ENCODE measurements around the gene GP5.

Gene GP5

DNA sequence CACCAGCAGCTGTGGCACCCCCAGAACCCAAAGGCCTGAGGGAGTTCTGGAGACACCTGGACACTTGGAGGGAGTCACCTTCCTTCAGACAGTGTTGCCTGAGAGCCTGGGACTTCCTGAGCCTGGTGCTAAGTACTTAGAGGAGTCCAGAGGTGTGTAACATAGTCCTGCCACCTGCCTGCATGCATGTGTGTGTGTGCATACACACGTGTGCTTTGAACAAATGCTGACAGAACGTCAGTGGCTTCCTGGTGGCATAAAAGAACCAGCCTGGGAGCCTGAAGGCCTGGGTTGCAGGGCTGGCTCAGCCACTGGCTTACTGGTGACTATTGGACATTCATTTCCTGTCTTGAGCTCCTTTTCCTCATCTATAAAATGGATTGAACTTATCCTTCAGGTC, 44.8 kb downstream of the GP5 start:
- DNase-seq (ENCODE audit: low spot score): no peak
- TF ChIP-seq, protein P1, sequence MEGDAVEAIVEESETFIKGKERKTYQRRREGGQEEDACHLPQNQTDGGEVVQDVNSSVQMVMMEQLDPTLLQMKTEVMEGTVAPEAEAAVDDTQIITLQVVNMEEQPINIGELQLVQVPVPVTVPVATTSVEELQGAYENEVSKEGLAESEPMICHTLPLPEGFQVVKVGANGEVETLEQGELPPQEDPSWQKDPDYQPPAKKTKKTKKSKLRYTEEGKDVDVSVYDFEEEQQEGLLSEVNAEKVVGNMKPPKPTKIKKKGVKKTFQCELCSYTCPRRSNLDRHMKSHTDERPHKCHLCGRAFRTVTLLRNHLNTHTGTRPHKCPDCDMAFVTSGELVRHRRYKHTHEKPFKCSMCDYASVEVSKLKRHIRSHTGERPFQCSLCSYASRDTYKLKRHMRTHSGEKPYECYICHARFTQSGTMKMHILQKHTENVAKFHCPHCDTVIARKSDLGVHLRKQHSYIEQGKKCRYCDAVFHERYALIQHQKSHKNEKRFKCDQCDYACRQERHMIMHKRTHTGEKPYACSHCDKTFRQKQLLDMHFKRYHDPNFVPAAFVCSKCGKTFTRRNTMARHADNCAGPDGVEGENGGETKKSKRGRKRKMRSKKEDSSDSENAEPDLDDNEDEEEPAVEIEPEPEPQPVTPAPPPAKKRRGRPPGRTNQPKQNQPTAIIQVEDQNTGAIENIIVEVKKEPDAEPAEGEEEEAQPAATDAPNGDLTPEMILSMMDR (IDR thresholded peaks at IDR 0.05; ENCODE audit: borderline replicate concordance, control extremely low read depth, extremely low read depth, insufficient read depth, missing control alignments): no peak
- in situ Hi-C loops (cut with MboI; ENCODE audit: low sequenced_read_pairs, unreplicated experiment): no loop called here

DNA sequence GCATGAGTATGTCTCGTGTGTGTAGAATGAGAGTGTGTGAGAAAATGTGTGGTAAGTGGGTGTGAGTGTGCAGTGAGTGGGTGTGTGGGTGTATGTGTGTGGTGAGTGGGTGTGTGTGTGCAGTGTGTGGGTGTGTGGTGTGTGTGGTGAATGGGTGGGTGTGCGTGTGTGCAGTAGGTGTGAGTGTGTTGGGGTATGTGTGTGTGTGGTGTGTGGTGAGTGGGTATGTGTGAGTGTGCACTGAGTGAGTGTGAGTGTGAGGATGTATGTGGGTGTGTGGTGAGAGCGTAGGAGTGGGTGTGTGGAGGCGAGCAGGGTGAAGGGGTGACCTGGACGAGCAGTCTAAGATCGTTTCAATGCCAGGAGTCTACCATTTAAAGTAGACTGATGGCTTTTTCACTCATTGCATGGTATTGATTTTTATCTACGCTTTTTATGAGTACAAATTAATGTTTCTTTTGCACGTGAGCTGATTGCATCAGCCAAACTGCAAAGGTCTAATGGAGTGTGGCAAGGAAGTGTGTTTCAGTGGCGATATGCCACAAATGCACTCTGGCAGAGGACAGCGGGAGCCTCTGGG, 46.3 kb downstream of the GP5 start:
- DNase-seq (ENCODE audit: low spot score): no peak
- TF ChIP-seq, protein P1 (IDR thresholded peaks at IDR 0.05; ENCODE audit: borderline replicate concordance, control extremely low read depth, extremely low read depth, insufficient read depth, missing control alignments): no peak
- in situ Hi-C loops (cut with MboI; ENCODE audit: low sequenced_read_pairs, unreplicated experiment): no loop called here

DNA sequence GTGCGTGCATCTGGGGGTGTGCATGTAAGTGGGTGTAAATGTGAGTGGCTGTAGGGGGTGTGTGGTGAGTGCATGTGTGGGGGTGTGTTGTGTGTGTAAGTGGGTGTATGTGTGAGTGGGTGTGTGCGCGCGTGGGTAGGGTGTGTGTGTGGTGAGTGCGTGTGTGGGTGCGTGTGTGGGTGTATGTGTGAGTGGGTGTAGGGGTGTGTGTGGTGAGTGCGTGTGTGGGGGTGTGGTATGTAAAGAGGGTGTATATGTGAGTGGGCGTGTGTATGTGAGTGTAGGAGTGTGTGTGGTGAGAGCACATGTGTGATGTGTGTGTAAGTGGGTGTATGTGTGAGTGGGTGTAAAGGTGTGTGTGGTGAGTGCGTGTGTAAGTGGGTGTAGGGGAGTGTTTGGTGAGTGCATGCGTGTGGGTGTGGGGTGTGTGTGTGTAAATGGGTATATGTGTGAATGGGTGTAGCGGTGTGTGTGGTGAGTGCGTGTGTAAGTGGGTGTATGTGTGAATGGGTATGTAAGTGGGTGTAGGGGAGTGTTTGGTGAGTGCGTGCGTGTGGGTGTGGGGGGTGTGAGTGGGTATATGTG, 47.0 kb downstream of the GP5 start:
- TF ChIP-seq, protein P1 (IDR thresholded peaks at IDR 0.05; ENCODE audit: borderline replicate concordance, control extremely low read depth, extremely low read depth, insufficient read depth, missing control alignments): no peak
- no peak for DNase-seq (ENCODE audit: low spot score)
- in situ Hi-C loops (cut with MboI; ENCODE audit: low sequenced_read_pairs, unreplicated experiment): no loop called here

DNA sequence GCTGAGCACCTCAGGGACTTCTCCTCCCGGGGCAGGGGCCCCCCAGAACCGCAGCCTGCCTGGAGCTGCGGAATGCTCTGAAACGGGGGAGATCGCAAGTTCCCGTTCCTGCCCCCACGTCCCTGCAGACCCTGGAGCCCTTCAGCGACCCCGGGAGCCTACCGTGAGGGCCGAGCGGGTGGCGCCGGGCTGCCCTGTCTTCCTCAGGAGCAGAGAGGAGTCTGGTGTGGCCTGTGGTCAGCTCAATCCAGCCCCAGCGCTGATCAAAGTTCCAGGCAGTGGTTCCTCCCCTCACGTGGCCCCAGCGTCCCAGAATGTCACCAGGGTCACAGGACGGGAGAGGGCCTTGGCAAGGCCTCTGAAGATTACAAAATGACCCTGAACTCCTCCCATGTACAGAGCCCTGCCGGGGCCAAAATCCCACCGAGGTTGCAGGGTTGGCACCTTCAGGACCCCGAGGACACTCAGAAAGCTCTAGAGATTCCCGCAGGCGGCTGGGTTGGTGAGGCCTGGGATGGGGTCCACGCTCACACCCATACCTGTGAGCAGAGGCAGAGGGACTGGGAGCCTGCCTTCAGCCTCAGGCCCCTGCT, 47.9 kb downstream of the GP5 start, which contains the start of gene CPN2:
TSS of gene CPN2 (minus strand) at position 249 of the 593 bp plus-strand sequence. CDS start 8,626 bp downstream, outside the sequence.
- in situ Hi-C loops (cut with MboI; ENCODE audit: low sequenced_read_pairs, unreplicated experiment): no loop called here
- DNase-seq (ENCODE audit: low spot score): no peak
- TF ChIP-seq, protein P1 (IDR thresholded peaks at IDR 0.05; ENCODE audit: borderline replicate concordance, control extremely low read depth, extremely low read depth, insufficient read depth, missing control alignments): no peak

DNA sequence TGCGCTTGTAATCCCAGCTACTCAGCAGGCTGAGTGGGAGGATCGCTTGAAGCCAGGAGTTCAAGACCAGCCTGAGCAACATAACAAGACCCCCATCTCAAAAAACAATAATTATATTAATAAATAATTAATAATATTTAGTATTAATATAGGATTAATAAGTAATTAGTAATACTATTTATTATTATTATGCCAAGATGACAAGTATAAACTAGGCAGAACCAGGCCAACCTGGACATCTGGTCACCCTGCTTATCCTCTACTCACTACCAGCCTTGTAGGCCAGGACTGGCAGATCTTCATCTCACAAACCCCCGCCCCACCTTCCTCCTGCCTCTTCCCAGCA, 48.4 kb downstream of the GP5 start:
- DNase-seq (ENCODE audit: low spot score): no peak
- TF ChIP-seq, protein P1 (IDR thresholded peaks at IDR 0.05; ENCODE audit: borderline replicate concordance, control extremely low read depth, extremely low read depth, insufficient read depth, missing control alignments): no peak
- in situ Hi-C loops (cut with MboI; ENCODE audit: low sequenced_read_pairs, unreplicated experiment): no loop called here

DNA sequence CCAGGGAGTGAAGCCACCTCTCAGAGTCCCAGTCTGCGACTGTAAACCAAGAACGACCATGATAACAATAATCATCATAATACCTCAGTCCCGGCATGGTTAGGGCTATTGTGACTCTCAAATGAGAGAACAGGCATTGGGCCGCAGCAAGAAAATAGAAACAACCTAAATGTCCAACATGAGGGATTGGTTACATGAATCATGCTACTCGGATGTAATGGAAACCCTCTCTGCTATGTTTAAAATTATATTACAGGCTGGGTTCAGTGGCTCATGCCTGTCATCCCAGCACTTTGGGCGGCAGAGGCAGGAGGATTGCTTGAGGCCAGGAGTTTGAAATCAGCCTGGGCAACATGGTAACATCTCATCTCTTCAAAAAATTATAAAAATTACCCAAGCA, 50.7 kb downstream of the GP5 start:
- in situ Hi-C loops (cut with MboI; ENCODE audit: low sequenced_read_pairs, unreplicated experiment): loop anchor here (25.0 kb wide), 1 partner anchor 239 kb away; no protein-coding TSS in a partner anchor
- TF ChIP-seq, protein P1 (IDR thresholded peaks at IDR 0.05; ENCODE audit: borderline replicate concordance, control extremely low read depth, extremely low read depth, insufficient read depth, missing control alignments): no peak

More for the DNA sequence above, 50.7 kb downstream of the GP5 start:
- no peak for DNase-seq (ENCODE audit: low spot score)

All from GM13976 (cell line).